WTC11 (cell line): Measurements from ENCODE around the gene MEGF10. TPM values are rescaled to one million over a fixed set of nuclear protein-coding genes. Genes with fewer than 3 reads are reported as not detected.
A peak's percentile ranks its signal among the peaks of the same experiment; 100 is the strongest.

Source experiments
- ATAC-seq: fragments of 200-7000 bp; cut with Tn5 transposase; 2 replicates; pipeline ENCODE4 v1.10.0; 2021; ENCODE audit warnings: mild to moderate bottlenecking, moderate library complexity
- CTCF ChIA-PET: fragments of 300-600 bp; sonication (Branson Sonifier 250); formaldehyde crosslinking; loops from one replicate; lab custom pipeline; 2021; ENCODE audit warnings: antibody characterized with exemption; lab: Charles Lee
- POLR2A ChIA-PET: fragments of 350-600 bp; sonication (Branson Sonifier 250); formaldehyde crosslinking; loops from one replicate; lab custom pipeline; 2021; ENCODE audit warnings: antibody characterized with exemption; lab: Charles Lee
- DNase-seq: peaks from one replicate; pipeline ENCODE4 v3.0.0; 2021; ENCODE audit warnings: low spot score
- H3K27ac Mint-ChIP-seq: 2 replicates; pipeline ENCODE4 v1.8.0; 2021; ENCODE audit warnings: mixed read lengths
- H3K27me3 Mint-ChIP-seq: 2 replicates; pipeline ENCODE4 v1.8.0; 2021; ENCODE audit warnings: low read depth, mild to moderate bottlenecking, moderate library complexity, mixed read lengths
- H3K36me3 Mint-ChIP-seq: 2 replicates; pipeline ENCODE4 v1.8.0; 2021; ENCODE audit warnings: mixed read lengths
- H3K4me1 Mint-ChIP-seq: 2 replicates; pipeline ENCODE4 v1.8.0; 2022; ENCODE audit warnings: mixed read lengths
- H3K4me3 Mint-ChIP-seq: 2 replicates; pipeline ENCODE4 v1.8.0; 2021; ENCODE audit warnings: mild to moderate bottlenecking, moderate library complexity, mixed read lengths
- H3K9me3 Mint-ChIP-seq: 2 replicates; pipeline ENCODE4 v1.8.0; 2021; ENCODE audit warnings: mixed read lengths
- CREB1 ChIP-seq: sonication (generic); formaldehyde crosslinking; IDR thresholded peaks from 2 replicates; pipeline ENCODE4 v1.8.0; 2023; ENCODE audit warnings: mild to moderate bottlenecking, missing genetic modification reagents
- ELF4 ChIP-seq: sonication (generic); formaldehyde crosslinking; IDR thresholded peaks from 2 replicates; pipeline ENCODE4 v1.8.1; 2022; ENCODE audit warnings: low read depth, mild to moderate bottlenecking, moderate library complexity, missing genetic modification reagents
- FOXK1 ChIP-seq: sonication (generic); formaldehyde crosslinking; IDR thresholded peaks from 2 replicates; pipeline ENCODE4 v1.8.0; 2022; ENCODE audit warnings: mild to moderate bottlenecking, moderate library complexity, missing genetic modification reagents
- GABPB1 ChIP-seq: sonication (generic); formaldehyde crosslinking; IDR thresholded peaks from 2 replicates; pipeline ENCODE4 v1.8.1; 2023; ENCODE audit warnings: mild to moderate bottlenecking, missing genetic modification reagents
- MXD4 ChIP-seq: fragments of 250-450 bp; sonication (Bioruptor Pico); IDR thresholded peaks from 2 replicates; pipeline ENCODE4 v1.8.0; 2021; ENCODE audit warnings: mild to moderate bottlenecking, moderate library complexity, borderline replicate concordance
- NFATC4 ChIP-seq: fragments of 250-450 bp; sonication (Bioruptor Pico); IDR thresholded peaks from 2 replicates; pipeline ENCODE4 v1.9.0; 2021; ENCODE audit warnings: mild to moderate bottlenecking
- NR3C1 ChIP-seq: sonication (generic); formaldehyde crosslinking; conservative IDR thresholded peaks from 2 replicates; pipeline ENCODE4 v1.8.1; 2023; ENCODE audit warnings: low read depth, mild to moderate bottlenecking, missing genetic modification reagents
- RORB ChIP-seq: fragments of 250-450 bp; sonication (Bioruptor Pico); IDR thresholded peaks from 2 replicates; pipeline ENCODE4 v1.9.0; 2021; ENCODE audit warnings: mild to moderate bottlenecking
- SMAD3 ChIP-seq: sonication (generic); formaldehyde crosslinking; IDR thresholded peaks from 2 replicates; pipeline ENCODE4 v1.8.0; 2022; ENCODE audit warnings: missing genetic modification reagents, mild to moderate bottlenecking, borderline replicate concordance
- SP1 ChIP-seq: sonication (generic); formaldehyde crosslinking; conservative IDR thresholded peaks from 2 replicates; pipeline ENCODE4 v1.8.1; 2022; ENCODE audit warnings: missing genetic modification reagents
- TEAD4 ChIP-seq: sonication (generic); formaldehyde crosslinking; IDR thresholded peaks from 2 replicates; pipeline ENCODE4 v1.8.0; 2022; ENCODE audit warnings: mild to moderate bottlenecking, missing genetic modification reagents
- ZNF219 ChIP-seq: sonication (generic); formaldehyde crosslinking; IDR thresholded peaks from 2 replicates; pipeline ENCODE4 v1.8.0; 2023; ENCODE audit warnings: missing genetic modification reagents, mild to moderate bottlenecking, borderline replicate concordance
- total RNA-seq: library from RNA; stranded (reverse); gene quantifications from 3 replicates; pipeline ENCODE4 v1.2.3, GENCODE V29; 2021
- TF ChIP-seq, protein P1 (sequence below): sonication (generic); formaldehyde crosslinking; IDR thresholded peaks from 2 replicates; pipeline ENCODE4 v1.8.0; 2022; ENCODE audit warnings: mild to moderate bottlenecking, missing genetic modification reagents
- TF ChIP-seq, protein P2 (sequence below): sonication (generic); formaldehyde crosslinking; conservative IDR thresholded peaks from 2 replicates; pipeline ENCODE4 v1.8.1; 2023; ENCODE audit warnings: mild to moderate bottlenecking, low read depth, missing genetic modification reagents, moderate library complexity
- TF ChIP-seq, protein P3 (sequence below): sonication (generic); formaldehyde crosslinking; IDR thresholded peaks from 2 replicates; pipeline ENCODE4 v1.8.0; 2022; ENCODE audit warnings: mild to moderate bottlenecking, missing genetic modification reagents
- TF ChIP-seq, protein P4 (sequence below): sonication (generic); formaldehyde crosslinking; IDR thresholded peaks from 2 replicates; pipeline ENCODE4 v1.8.0; 2022; ENCODE audit warnings: missing genetic modification reagents
- TF ChIP-seq, protein P5 (sequence below): sonication (generic); formaldehyde crosslinking; IDR thresholded peaks from 2 replicates; pipeline ENCODE4 v1.8.0; 2022; ENCODE audit warnings: mild to moderate bottlenecking, missing genetic modification reagents

MEGF10 gene
- total RNA-seq, 1 experiment from 2014 or later = 24.5 TPM

DNA sequence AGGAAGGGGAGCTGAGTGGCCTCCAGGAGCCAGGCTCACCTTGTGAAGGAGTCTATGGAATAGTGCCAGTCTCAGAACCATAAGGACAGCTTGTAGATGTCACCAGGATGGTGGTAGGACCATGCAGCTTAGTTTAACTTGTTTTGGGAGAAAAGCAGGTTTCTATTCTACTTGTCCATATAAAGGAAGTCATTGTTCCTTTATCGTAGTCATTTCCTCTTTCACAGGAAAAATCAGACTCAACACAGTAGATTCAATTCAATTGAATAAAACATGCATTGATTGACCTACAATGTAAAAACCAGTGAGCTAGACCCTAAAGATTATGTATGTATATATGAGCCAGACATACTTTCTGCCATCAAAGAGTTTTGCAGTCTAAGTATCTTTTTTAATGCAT, 53.3 kb downstream of the MEGF10 start:
- peaks cover 29% of the 10 kb centered on the region for H3K36me3 Mint-ChIP-seq
- ATAC-seq (no peak), DNase-seq (no peak)
- no peak overlapping the region for H3K4me3 Mint-ChIP-seq
- peaks cover 37% of the 10 kb centered on the region for H3K4me1 Mint-ChIP-seq
- H3K27ac Mint-ChIP-seq = 0 out of 2 replicates have a peak overlapping the region, but pooled peaks have one; percentile 29
- CTCF ChIA-PET = no interaction called here
- TF ChIP-seq RORB (CRISPR knock-in tag) = no peak
- TF ChIP-seq SP1 (CRISPR knock-in tag) = no peak
- TF ChIP-seq, protein P1, sequence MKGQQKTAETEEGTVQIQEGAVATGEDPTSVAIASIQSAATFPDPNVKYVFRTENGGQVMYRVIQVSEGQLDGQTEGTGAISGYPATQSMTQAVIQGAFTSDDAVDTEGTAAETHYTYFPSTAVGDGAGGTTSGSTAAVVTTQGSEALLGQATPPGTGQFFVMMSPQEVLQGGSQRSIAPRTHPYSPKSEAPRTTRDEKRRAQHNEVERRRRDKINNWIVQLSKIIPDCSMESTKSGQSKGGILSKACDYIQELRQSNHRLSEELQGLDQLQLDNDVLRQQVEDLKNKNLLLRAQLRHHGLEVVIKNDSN = no peak
- TF ChIP-seq FOXK1 (CRISPR knock-in tag) = no peak
- TF ChIP-seq NR3C1 (CRISPR knock-in tag) = no peak
- TF ChIP-seq, protein P2, sequence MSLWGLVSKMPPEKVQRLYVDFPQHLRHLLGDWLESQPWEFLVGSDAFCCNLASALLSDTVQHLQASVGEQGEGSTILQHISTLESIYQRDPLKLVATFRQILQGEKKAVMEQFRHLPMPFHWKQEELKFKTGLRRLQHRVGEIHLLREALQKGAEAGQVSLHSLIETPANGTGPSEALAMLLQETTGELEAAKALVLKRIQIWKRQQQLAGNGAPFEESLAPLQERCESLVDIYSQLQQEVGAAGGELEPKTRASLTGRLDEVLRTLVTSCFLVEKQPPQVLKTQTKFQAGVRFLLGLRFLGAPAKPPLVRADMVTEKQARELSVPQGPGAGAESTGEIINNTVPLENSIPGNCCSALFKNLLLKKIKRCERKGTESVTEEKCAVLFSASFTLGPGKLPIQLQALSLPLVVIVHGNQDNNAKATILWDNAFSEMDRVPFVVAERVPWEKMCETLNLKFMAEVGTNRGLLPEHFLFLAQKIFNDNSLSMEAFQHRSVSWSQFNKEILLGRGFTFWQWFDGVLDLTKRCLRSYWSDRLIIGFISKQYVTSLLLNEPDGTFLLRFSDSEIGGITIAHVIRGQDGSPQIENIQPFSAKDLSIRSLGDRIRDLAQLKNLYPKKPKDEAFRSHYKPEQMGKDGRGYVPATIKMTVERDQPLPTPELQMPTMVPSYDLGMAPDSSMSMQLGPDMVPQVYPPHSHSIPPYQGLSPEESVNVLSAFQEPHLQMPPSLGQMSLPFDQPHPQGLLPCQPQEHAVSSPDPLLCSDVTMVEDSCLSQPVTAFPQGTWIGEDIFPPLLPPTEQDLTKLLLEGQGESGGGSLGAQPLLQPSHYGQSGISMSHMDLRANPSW (CRISPR knock-in tag) = no peak
- TF ChIP-seq, protein P3, sequence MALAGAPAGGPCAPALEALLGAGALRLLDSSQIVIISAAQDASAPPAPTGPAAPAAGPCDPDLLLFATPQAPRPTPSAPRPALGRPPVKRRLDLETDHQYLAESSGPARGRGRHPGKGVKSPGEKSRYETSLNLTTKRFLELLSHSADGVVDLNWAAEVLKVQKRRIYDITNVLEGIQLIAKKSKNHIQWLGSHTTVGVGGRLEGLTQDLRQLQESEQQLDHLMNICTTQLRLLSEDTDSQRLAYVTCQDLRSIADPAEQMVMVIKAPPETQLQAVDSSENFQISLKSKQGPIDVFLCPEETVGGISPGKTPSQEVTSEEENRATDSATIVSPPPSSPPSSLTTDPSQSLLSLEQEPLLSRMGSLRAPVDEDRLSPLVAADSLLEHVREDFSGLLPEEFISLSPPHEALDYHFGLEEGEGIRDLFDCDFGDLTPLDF = no peak
- TF ChIP-seq, protein P4, sequence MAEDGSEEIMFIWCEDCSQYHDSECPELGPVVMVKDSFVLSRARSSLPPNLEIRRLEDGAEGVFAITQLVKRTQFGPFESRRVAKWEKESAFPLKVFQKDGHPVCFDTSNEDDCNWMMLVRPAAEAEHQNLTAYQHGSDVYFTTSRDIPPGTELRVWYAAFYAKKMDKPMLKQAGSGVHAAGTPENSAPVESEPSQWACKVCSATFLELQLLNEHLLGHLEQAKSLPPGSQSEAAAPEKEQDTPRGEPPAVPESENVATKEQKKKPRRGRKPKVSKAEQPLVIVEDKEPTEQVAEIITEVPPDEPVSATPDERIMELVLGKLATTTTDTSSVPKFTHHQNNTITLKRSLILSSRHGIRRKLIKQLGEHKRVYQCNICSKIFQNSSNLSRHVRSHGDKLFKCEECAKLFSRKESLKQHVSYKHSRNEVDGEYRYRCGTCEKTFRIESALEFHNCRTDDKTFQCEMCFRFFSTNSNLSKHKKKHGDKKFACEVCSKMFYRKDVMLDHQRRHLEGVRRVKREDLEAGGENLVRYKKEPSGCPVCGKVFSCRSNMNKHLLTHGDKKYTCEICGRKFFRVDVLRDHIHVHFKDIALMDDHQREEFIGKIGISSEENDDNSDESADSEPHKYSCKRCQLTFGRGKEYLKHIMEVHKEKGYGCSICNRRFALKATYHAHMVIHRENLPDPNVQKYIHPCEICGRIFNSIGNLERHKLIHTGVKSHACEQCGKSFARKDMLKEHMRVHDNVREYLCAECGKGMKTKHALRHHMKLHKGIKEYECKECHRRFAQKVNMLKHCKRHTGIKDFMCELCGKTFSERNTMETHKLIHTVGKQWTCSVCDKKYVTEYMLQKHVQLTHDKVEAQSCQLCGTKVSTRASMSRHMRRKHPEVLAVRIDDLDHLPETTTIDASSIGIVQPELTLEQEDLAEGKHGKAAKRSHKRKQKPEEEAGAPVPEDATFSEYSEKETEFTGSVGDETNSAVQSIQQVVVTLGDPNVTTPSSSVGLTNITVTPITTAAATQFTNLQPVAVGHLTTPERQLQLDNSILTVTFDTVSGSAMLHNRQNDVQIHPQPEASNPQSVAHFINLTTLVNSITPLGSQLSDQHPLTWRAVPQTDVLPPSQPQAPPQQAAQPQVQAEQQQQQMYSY (CRISPR knock-in tag) = no peak
- no peak for TF ChIP-seq ZNF219 (CRISPR knock-in tag)
- no peak for TF ChIP-seq SMAD3
- TF ChIP-seq TEAD4 (CRISPR knock-in tag) = no peak
- no peak for TF ChIP-seq GABPB1 (CRISPR knock-in tag)
- TF ChIP-seq MXD4 (CRISPR knock-in tag) = no peak
- no peak for TF ChIP-seq NFATC4 (CRISPR knock-in tag)
- POLR2A ChIA-PET = interaction anchor here (1.0 kb wide), 1 partner anchor 54 kb away, joined by 4 read pairs; no protein-coding TSS in a partner anchor
- peaks cover 12% of the 10 kb centered on the region for H3K9me3 Mint-ChIP-seq
- H3K27me3 Mint-ChIP-seq = no peaks in the 10 kb centered on the region

DNA sequence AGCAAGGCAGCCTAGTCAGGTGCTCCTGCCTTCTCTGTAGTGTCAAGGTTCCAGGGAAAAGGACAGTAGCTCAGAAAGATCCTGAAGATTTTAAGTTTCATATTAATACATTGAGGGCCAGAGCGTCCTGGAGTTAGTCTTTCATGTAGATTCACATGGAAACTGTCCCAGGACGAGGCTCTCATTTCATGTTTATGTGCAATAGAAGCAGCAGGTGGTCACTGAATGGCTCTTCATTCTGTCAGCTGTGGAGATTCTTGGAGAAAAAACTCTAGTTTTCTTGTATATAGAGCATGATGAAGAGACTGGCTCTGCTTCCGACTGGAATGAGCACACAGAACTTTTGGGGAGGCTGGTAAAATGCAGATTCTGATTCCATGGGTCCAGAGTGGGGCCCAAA, 54.3 kb downstream of the MEGF10 start:
- no peaks in the 10 kb centered on the region for H3K27me3 Mint-ChIP-seq
- no peak for ATAC-seq
- TF ChIP-seq ELF4 = no peak
- TF ChIP-seq, protein P5, sequence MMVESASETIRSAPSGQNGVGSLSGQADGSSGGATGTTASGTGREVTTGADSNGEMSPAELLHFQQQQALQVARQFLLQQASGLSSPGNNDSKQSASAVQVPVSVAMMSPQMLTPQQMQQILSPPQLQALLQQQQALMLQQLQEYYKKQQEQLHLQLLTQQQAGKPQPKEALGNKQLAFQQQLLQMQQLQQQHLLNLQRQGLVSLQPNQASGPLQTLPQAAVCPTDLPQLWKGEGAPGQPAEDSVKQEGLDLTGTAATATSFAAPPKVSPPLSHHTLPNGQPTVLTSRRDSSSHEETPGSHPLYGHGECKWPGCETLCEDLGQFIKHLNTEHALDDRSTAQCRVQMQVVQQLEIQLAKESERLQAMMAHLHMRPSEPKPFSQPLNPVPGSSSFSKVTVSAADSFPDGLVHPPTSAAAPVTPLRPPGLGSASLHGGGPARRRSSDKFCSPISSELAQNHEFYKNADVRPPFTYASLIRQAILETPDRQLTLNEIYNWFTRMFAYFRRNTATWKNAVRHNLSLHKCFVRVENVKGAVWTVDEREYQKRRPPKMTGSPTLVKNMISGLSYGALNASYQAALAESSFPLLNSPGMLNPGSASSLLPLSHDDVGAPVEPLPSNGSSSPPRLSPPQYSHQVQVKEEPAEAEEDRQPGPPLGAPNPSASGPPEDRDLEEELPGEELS = no peak
- TF ChIP-seq CREB1 (CRISPR knock-in tag) = no peak
- H3K9me3 Mint-ChIP-seq = peaks cover 12% of the 10 kb centered on the region
- no peak for DNase-seq
- peaks cover 26% of the 10 kb centered on the region for H3K36me3 Mint-ChIP-seq
- H3K4me3 Mint-ChIP-seq = no peak overlapping the region
- H3K4me1 Mint-ChIP-seq = peaks cover 28% of the 10 kb centered on the region
- H3K27ac Mint-ChIP-seq = peak overlapping the region; percentile 67; the same call in 1 of the 2 replicates
- ChIA-PET CTCF (no interaction called here), POLR2A (no interaction called here)
